WERI-Rb-1 (cell line): ENCODE measurements around the gene TCEAL1.

Source experiments
- DNase-seq: peaks from one replicate; pipeline ENCODE4 v3.0.0-alpha.2; 2020
- H3K27ac ChIP-seq: fragments of 250-450 bp; sonication (Bioruptor Pico); 2 replicates; pipeline ENCODE4 v1.5.1; 2020; ENCODE audit warnings: mild to moderate bottlenecking, moderate library complexity
- H3K27me3 ChIP-seq: fragments of 250-450 bp; sonication (Bioruptor Pico); 2 replicates; pipeline ENCODE4 v1.5.1; 2021; ENCODE audit warnings: mild to moderate bottlenecking, low read depth, moderate library complexity; ENCODE audit not compliant: insufficient read depth, severe bottlenecking
- H3K36me3 ChIP-seq: fragments of 250-450 bp; sonication (Bioruptor Pico); 2 replicates; pipeline ENCODE4 v1.5.1; 2020; ENCODE audit warnings: mild to moderate bottlenecking, moderate library complexity
- H3K4me3 ChIP-seq: 2 replicates; pipeline ENCODE4 v1.5.1; 2011; ENCODE audit warnings: low read depth, mild to moderate bottlenecking, control low read depth, low read length
- H3K9me3 ChIP-seq: fragments of 250-450 bp; sonication (Bioruptor Pico); 2 replicates; pipeline ENCODE4 v1.5.1; 2021; ENCODE audit warnings: mild to moderate bottlenecking, moderate library complexity; ENCODE audit not compliant: severe bottlenecking
- CTCF ChIP-seq: IDR thresholded peaks from 2 replicates; pipeline ENCODE4 v1.5.1; 2011; ENCODE audit warnings: low read depth, mild to moderate bottlenecking, control low read depth, inconsistent platforms, low read length

Gene TCEAL1

GRCh38 chrX:103607364-103608305 lies 21.1 kb upstream of the TCEAL1 start, which contains the start of gene TCEAL3:
Gene TCEAL3 (plus strand): TSS chrX:103607963. CDS start chrX:103609065, 1,102 bp downstream.
- peaks cover 3% of the 10 kb centered on the region for H3K27me3 ChIP-seq
- no peaks in the 10 kb centered on the region for H3K36me3 ChIP-seq
- TF ChIP-seq CTCF, result no peak
- H3K9me3 ChIP-seq, result no peaks in the 10 kb centered on the region
- peak; percentile 35 for DNase-seq
- H3K27ac ChIP-seq, result peak within 1 kb of the TSS; percentile 63
- H3K4me3 ChIP-seq, result peak within 1 kb of the TSS; percentile 65

GRCh38 chrX:103608306-103608963 lies 20.3 kb upstream of the TCEAL1 start:
- Histone ChIP-seq H3K36me3 (no peaks in the 10 kb centered on the region), H3K4me3 (peak overlapping the region; percentile 65), H3K9me3 (no peaks in the 10 kb centered on the region), H3K27ac (peak overlapping the region; percentile 63), H3K27me3 (peaks cover 3% of the 10 kb centered on the region)
- no peak for DNase-seq
- TF ChIP-seq CTCF, result no peak

- H3K27ac ChIP-seq, result no peak overlapping the region
- DNase-seq, result no peak
- no peaks in the 10 kb centered on the region for H3K9me3 ChIP-seq
- H3K36me3 ChIP-seq, result no peaks in the 10 kb centered on the region
- H3K4me3 ChIP-seq, result no peak overlapping the region
- TF ChIP-seq CTCF, result no peak
- peaks cover 3% of the 10 kb centered on the region for H3K27me3 ChIP-seq
These were observed 18.5 kb upstream of the TCEAL1 start for GRCh38 chrX:103610282-103610681.

DNA sequence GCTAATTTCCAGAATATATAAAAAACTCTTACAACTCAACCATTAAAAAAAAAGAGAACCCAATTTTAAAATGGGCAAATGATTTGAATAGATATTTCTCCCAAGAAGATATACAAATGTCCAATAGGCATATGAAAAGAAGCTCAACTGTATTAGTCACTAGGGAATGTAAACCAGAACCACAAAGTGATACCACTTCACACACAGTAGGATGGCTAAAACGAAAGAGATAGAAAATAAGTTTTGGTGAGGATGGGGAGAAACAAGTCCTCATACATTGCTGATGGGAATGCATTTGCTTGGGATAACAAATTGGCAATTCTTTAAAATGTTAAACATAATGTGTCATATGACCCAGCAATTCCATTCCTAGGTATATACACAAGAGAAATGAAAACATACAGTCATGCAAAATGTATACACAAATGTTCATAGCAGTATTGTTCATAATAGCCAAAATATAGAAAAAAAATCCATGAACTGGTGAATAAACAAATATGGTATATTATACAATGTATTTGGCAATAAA lies 15.3 kb upstream of the TCEAL1 start:
- Histone ChIP-seq H3K4me3 (no peak overlapping the region), H3K27me3 (no peaks in the 10 kb centered on the region), H3K27ac (no peak overlapping the region), H3K9me3 (no peaks in the 10 kb centered on the region), H3K36me3 (no peaks in the 10 kb centered on the region)
- no peak for TF ChIP-seq CTCF
- DNase-seq, result no peak

GRCh38 chrX:103614999-103615398 lies 13.8 kb upstream of the TCEAL1 start:
- no peak for DNase-seq
- no peaks in the 10 kb centered on the region for H3K27me3 ChIP-seq
- no peaks in the 10 kb centered on the region for H3K9me3 ChIP-seq
- no peak overlapping the region for H3K27ac ChIP-seq
- no peak for TF ChIP-seq CTCF
- no peak overlapping the region for H3K4me3 ChIP-seq
- no peaks in the 10 kb centered on the region for H3K36me3 ChIP-seq
